Retinal pigment epithelial cell (primary cell): ENCODE data around the gene SYTL1.

ENCODE experiments used
- DNase-seq: peaks from one replicate; pipeline ENCODE4 v3.0.0-alpha.2; 2010; ENCODE audit warnings: low read depth
- H3K4me3 ChIP-seq: 2 replicates; pipeline ENCODE4 v1.5.1; 2011; ENCODE audit warnings: mild to moderate bottlenecking, low read length, control low read depth, moderate library complexity
- CTCF ChIP-seq: conservative IDR thresholded peaks from 2 replicates; pipeline ENCODE4 v1.5.1; 2011; ENCODE audit warnings: low read depth, low read length, control low read depth, inconsistent platforms

The SYTL1 gene

GRCh38 chr1:27331426-27331825 is 10.4 kb upstream of the SYTL1 start:
- no peak for TF ChIP-seq CTCF
- no peak for DNase-seq
- no peak overlapping the region for H3K4me3 ChIP-seq

- no peak overlapping the region for H3K4me3 ChIP-seq
- no peak for TF ChIP-seq CTCF
- no peak for DNase-seq
Observed at GRCh38 chr1:27331922-27332321, 9.9 kb upstream of the SYTL1 start.

GRCh38 chr1:27332536-27333281 is 9.1 kb upstream of the SYTL1 start:
- no peak for DNase-seq
- no peak overlapping the region for H3K4me3 ChIP-seq
- peak; percentile 94 for TF ChIP-seq CTCF

GRCh38 chr1:27333717-27334279 is 8.0 kb upstream of the SYTL1 start:
- DNase-seq = no peak
- TF ChIP-seq CTCF = no peak
- H3K4me3 ChIP-seq = no peak overlapping the region

GRCh38 chr1:27335506-27336422 is 6.1 kb upstream of the SYTL1 start:
- no peak overlapping the region for H3K4me3 ChIP-seq
- no peak for TF ChIP-seq CTCF
- DNase-seq = no peak

- no peak for TF ChIP-seq CTCF
- DNase-seq = no peak
- no peak overlapping the region for H3K4me3 ChIP-seq
Observed at GRCh38 chr1:27336756-27337155, 5.1 kb upstream of the SYTL1 start.
